Kasumi-1 (cell line): ENCODE results near the gene COL12A1.

Source experiments
- DNase-seq, 2 experiments: peaks; one replicate each; lab custom pipeline; 2025; lab: John Stamatoyannopoulos, UW

The COL12A1 gene

DNA sequence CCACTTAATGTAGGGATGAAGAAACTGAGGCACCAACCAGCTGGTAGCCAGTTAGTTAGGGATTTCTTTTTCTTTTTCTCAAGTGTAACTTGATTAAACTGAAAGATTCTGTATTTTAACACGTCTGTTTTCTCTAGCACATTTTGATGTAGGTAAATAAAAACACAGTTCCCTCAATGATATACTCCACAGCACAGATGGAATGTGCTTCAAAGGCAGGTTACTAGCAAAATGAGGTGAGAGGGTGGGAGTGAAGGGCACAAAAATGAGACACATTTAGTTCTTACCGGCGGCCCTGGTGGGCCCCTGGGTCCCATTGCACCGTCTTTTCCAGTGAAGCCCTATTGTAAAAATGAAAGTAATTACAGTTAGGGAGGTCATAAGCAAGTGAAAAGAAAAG lies 108.9 kb downstream of the COL12A1 start:
- DNase-seq = no peak

DNA sequence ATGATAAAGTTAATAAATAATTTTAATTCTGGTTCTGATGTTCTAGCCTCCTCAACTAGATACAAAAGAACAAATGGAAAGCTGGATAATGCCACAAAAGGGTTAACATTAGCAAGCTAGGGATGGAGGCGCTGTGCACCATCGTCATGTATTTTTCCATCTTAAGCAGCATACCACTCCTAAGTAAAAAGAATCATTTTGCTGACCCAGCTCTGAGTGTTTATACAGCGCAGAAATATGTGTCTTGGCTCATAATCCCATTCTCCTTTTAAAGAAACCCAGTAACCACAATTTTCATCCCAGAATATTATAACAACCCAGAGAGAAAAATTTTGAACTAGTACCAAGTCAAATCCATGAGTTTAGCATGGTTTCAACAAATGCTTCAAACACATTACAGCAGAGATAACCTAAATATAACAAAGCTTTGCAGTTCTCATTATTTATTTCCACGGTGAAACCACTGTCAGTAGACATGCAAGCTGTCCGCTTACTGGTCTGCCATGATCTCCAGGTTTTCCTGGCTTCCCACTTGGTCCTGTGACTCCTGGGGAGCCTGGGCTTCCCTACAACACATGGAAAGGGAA lies 111.1 kb downstream of the COL12A1 start:
- no peak for DNase-seq

DNA sequence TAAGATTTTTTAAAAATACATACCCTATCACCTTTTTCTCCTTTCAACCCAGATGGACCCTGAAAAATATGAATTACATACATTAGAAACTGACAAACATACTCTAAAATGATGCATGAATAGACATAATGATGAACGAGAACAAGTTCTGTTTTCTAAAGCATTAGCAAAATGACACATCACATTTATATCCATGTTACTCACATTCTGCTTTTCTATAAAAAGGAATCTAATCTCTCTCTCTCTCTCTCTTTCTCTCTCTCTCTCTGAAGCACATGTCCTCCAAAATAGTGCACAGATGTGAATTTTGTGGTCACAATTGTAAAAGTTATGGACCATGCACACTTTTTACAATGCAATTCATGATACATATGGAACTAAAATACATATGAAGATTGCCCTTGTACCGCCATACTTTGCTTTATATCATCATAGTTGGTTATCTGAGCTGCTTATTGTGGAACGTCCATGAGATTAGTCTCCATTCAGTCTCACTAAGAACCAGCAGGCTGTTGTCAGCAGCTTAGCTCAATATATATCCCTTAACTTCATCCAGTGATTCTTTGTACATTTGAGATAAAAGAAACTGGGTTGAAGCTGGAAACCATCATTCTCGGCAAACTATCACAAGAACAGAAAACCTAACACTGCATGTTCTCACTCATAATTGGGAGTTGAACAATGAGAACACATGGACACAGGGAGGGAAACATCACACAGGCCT lies 114.2 kb downstream of the COL12A1 start:
- no peak for DNase-seq

DNA sequence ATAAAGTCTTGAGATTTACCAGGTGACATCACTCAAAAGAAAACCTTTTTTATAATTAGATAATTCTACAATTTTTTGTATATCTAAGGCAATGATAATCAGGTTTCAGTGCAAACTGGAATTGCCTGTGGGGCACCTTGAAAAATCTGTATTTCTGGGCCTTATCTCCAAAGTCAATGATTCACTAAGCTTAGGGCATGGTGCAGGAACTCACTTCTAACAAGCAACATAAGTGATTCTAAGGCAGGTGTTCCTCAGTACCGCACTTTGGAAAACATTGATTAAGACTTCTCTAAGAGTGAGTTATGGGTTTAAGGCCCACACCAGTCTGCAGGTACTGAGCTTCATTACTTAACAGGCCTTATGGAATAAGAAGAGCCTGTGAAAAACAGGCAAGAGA lies 115.3 kb downstream of the COL12A1 start:
- DNase-seq = no peak

DNA sequence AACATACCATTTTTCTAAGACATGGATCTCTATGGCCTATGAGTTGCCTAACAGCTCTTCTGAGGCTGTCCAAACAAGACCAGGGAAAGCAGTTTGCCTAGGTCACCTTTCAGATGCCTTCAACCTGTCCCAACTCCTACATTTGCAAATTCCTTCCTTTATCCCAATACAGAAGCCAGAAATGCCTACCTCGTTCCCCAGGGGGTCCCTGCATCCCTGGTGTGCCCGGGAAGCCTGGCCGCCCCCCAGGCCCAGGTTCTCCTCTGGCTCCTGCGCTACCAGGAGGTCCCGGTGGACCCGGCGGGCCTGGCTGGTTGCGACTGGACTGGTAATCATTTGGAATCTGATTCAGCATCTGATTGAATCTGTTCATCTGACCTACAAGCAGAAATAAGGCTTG lies 115.9 kb downstream of the COL12A1 start:
- DNase-seq = no peak

DNA sequence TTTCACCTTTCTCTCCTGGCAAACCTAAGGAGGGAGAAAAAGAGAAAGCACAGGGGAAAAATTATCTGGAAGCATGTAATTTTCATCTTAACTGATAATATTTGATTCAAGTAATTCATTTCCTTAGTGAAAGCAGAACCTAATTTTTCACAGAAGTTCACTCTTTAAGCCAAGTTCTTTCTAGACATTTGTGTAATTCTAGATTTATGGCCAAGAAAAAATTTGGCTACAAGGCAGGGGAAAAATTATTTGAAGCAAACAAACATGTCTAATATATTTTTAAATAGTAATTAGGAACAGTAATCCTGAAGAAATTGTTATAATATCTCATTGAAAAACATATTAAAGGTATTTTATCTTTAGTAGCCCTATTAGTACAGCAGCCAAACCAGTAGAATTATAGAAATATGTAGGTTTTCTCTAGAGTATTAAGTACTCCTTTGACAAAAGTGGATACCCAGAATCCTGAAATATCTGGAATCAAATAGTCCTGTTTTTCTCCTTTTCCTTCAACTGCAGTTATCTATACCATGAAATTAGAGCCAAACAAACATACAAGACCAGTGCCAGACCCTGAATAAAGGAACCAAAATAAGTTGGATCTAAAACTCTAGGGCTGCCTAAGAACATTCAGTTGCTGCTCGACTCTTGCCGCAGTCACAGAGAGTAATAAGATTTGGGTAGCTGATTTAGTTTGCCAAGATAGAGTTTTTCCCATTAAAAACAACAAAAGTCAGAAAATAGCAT lies 116.5 kb downstream of the COL12A1 start:
- DNase-seq = no peak

DNA sequence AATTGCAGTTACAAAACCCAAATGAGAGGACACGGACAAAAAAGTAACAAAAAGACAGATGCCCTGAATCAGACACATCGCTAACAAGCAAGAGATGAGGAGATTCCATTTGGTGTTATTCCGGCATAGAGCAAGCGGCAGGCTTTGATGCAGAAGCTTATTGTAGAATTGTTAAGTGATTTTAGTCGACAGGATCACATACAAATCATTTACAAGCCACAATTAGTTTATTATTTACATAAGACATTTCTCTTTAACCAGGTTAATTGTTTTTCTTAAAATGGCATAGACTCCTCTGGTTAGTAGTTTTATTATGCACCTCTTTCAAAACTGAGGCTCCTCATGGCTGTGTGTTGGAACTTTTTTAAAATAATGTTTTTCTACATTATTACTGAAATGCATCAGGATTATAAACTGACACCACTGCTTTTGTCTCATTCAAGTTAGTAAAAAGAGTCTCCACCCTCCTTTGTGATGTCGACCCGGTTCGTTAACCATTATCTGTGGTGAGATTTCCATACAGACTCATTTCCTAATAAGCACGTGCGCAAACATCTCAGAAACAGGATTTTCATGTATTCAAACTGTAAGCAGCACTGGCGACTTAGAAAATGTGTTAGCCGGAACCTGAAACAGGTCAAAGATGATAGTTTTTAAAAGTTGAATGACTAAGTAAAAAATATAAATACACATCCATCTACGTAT lies 119.8 kb downstream of the COL12A1 start:
- no peak for DNase-seq

DNA sequence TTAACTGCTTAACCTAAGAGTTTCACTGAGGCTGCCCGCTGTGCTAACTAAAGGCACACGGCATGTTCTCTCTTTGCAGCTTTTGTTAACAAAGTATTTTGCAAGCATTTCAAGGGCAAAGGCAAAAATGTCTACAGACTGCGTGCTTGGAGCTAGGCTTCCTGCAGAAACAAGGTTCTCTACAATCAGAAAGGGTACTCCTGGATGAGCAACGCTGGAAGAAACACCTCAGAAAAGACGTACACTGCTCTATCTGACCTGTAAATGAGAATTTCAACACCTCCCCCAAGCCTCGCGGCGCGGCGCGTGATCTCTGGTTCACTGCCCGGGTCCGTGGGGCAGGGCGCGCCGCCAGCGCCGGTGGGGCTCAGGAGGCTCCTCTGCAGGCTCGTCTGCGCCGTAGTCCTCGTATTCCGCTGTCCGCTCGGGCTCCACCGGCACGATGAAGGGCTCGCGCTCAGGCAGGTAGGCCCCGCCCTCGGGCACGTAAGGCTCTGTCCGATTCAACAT lies 120.9 kb downstream of the COL12A1 start:
- no peak for DNase-seq

DNA sequence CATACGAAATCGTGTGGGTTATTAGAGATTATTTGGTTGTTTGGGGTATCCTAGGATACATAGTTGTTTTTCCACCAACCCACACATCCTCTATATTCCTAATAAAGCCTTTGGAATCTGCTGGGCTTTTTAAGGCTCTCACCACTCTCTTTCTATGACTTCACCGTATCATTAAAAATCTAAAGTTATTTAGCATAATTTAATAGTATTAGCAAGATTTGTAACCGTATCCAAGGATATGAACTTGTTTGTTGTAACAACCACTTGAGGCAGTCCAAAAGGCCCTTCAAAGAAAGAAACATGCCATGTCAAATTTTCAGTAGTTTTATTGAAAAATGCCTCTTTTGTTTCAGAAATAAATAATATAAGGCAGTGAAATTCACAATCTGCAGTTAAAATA lies 121.8 kb downstream of the COL12A1 start:
- no peak for DNase-seq

DNA sequence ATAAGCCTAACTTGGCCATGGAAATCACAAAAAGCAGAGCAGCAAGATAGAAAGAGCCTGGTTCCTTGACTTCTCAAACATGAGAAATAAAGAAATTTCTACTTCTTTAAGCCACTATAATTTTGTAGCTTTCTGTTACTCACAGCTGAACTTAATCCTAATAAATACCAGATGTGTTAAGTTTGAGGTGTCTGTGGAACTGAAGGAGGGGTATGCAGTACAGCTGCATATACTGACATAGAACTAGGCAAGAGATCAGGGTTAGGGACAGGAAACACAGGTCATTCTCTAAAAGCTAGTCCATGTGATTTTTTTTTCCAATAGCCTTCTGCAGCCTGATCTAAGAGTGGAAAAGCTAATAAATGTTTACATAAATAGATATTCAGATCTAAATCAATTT lies 123.9 kb downstream of the COL12A1 start:
- DNase-seq = no peak

DNA sequence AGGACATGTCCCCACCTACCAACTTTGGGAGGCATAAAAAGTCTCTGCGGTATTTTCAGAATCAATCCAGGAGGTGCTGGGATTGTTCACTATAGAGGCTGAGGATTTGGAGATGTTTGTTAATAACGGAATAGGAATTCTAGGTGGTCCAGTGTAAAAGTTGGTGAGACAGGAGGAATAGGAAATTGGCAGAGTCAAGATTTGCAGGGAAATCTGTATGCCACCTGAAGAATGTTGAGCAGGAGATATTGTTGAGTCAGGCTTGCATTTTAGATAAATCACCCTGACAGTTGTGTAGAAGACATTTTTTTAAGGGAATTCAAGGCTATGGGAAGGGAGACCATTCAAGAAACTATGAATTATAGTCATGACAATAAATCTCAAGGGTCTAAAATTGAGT lies 124.8 kb downstream of the COL12A1 start:
- no peak for DNase-seq

DNA sequence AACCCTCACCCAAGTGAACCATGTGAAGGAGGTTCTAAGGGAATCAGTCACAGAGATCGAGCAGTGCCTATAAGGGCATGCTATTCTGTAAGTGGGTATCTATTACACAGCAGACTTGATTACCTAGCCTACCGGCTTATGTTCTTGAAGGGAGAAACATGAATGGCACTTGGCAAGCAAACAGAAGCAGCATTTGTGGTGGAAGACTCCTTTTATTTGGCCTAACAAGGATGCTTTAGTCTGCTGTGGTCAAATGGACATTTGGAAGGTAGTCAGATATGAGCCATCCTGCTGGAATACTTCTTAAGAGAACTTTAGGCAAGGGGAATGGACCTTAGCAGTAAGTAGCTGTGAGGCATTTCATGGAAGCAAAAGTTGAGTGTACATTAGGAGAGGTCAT lies 126.3 kb downstream of the COL12A1 start:
- no peak for DNase-seq

DNA sequence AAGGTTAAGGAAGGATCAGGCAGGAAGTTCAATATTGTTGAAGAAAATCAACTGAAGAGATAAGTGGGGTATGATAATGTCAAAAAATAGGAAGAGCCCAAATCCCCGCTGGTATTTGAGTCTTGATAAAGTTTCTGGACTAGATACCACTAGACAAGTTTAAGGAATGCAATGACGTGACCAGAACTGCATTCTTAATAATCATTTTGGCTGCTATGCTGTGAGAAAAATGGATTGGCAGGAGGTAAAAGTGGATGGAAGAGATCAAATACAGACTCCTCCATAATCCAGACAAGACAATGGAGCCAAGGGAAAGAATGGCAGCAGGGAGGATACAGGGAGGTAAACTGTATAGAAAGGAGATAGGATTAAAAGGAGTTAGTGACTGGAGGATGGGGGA lies 128.2 kb downstream of the COL12A1 start:
- no peak for DNase-seq

DNA sequence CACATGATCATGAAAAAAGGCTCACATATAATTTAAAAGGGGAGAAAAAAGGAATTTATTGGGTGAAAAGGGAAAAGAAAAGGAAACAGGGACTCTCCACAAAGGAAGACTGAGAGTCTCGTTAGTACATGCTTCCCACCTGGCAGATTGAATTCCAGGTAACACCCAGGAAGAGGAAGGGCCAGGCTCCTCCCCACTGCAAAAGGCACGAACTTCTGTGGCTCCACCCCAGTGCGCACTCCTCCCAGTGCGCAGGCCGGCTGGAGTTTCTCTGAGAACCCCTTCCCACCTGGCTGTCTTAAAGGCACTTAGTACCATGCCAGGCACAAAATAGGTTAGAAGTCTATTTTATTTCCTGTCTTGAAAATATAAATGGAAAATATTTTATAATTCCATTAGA lies 129.8 kb downstream of the COL12A1 start:
- DNase-seq = no peak

DNA sequence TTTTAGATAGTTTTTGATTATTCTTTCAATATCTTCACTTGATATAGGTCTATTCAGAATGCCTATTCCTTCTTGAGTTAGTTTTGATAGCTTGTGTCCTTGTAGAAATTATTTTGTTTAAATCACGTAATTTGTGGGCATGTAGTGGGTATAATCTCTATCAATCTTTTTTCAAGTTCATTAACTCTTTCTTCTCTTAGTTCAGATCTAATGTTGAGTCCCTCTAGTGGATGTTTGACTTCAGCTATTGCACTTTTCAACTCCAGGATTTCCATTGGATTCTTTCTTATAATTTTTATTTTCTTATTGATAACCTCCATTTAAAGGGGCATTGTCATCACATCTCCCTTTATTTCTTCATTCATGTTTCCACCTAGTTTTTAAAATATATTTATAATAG lies 135.6 kb downstream of the COL12A1 start:
- no peak for DNase-seq

DNA sequence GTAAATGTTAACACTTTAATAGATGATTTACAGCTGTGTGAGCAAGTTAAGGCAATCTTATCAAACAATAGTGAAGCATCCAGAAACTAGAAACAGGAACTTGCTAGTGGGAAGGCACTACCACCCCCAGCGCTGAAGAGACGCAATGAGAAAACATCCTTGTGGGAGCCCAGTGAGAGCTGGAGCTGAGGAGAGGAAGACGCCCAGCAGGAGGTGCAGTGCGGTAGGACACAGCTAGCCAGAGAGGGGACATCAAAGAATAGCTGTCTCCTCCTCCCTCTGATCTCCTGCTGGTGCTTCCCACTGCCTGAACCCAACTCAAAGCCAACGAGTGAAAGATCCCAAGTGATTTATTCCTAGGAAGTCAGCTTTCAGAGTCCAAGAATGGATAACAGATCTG lies 140.3 kb downstream of the COL12A1 start:
- DNase-seq = no peak

DNA sequence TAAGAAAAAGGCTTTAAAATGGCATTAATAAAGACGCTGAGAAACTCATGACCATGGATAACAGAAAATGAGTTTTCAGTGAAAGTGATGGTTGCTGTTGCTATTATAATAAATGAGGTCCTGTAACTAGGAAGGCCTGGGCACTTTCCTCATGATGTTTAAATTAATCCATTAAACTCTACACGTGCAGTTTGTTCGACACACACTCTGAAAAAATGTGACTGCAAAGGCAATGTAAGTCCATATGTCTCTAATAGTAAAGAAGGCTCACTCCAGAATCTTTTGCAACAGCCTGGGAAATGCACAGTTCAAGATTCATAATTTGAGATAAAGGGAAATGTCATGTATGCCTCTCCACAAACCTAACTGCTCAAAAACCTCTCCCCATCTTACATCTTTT lies 153.4 kb downstream of the COL12A1 start:
- DNase-seq = no peak

DNA sequence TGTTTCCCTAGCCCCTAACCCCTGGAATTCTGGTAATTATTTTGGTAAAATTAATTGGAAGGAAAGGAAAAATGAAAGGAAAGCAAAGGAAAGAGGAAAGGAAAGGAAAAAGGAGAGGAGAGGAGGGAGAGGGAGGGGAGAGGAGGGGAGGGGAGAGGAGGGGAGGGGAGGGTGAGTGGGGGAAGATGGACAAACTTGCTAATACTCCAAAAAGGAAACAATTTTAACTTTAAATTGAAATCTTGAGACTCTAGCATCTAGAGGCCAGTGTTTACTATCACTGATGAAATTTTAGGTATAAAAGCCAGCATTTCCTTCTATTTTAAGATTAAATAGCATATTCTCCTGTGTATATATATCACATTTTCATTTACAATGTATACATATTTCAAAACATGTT lies 156.5 kb downstream of the COL12A1 start:
- DNase-seq = no peak

DNA sequence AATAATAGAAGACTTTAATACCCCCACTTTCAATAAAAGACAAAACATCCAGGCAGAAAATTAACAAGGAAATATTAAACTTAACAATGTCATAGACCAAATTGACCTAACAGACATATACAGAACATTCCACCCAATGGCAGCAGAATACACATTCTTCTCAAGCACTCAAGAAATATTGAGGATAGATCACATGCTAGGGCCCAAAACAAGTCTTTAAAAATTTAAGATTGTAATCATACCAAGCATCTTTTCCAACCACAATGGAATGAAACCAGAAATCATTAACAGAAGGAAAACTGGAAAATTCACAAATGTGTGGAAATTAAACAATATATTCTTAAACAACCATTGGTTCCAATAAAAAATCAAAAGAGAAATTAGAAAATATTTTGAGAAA lies 161.0 kb downstream of the COL12A1 start:
- no peak for DNase-seq

DNA sequence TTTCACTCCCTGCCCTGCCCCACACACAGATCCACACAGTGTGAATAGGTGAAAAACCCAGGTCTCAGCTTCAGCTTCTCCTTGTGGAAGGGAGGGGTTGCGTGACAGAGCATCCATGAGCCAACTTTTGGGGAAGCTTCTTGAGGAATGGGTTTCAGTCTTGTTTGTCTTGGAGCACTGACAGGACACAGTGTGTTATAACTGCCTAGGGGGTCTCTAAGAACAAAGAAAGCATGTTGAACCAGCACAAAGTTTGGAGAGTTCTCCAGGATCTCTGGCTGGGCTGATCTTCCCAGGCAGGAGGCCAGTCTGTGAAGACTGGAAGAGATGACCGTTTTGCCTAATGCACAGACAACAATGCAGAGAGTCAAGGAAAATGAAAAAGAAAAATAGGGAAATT lies 164.5 kb downstream of the COL12A1 start:
- DNase-seq = no peak
